Activated T-helper 2 cell treated with anti-CD3 and anti-CD28 coated beads, Interferon-gamma antibody, Interleukin-2, Interleukin-4, amounts not matched to agents 10 μg/mL and 5 μg/mL and 100 μg/mL, durations not matched to agents 14 hours and 24 hours and 36 hours (primary cell): Measurements from ENCODE around the gene ZBED3. TPM values are rescaled to one million over a fixed set of nuclear protein-coding genes. Genes with fewer than 3 reads are reported as not detected.

Experiments
- DNase-seq: peaks from one replicate; pipeline ENCODE4 v3.0.0; 2021; ENCODE audit warnings: low spot score
- H3K27ac Mint-ChIP-seq: one replicate; pipeline ENCODE4 v1.8.0; 2021; ENCODE audit warnings: mixed read lengths
- H3K27me3 Mint-ChIP-seq: one replicate; pipeline ENCODE4 v1.8.0; 2021; ENCODE audit warnings: low read depth, mixed read lengths
- H3K36me3 Mint-ChIP-seq: one replicate; pipeline ENCODE4 v1.8.0; 2021; ENCODE audit warnings: low read depth, mixed read lengths
- H3K4me1 Mint-ChIP-seq: one replicate; pipeline ENCODE4 v1.8.0; 2021; ENCODE audit warnings: low read depth, mixed read lengths
- H3K4me3 Mint-ChIP-seq: one replicate; pipeline ENCODE4 v1.8.0; 2021; ENCODE audit warnings: low read depth, mild to moderate bottlenecking, moderate library complexity, mixed read lengths
- H3K9me3 Mint-ChIP-seq: one replicate; pipeline ENCODE4 v1.8.0; 2021; ENCODE audit warnings: mixed read lengths
- intact Hi-C: fragments of 100-400 bp; cut with micrococcal nuclease; formaldehyde crosslinking; loops from one replicate; pipeline ENCODE4 v1.15.1; 2023
- total RNA-seq: library from RNA; stranded (reverse); gene quantifications from 2 replicates; pipeline ENCODE4 v1.2.3, GENCODE V29; 2022

ZBED3 gene
- total RNA-seq, 1 donor from 2014 or later, result 0.48 TPM

DNA sequence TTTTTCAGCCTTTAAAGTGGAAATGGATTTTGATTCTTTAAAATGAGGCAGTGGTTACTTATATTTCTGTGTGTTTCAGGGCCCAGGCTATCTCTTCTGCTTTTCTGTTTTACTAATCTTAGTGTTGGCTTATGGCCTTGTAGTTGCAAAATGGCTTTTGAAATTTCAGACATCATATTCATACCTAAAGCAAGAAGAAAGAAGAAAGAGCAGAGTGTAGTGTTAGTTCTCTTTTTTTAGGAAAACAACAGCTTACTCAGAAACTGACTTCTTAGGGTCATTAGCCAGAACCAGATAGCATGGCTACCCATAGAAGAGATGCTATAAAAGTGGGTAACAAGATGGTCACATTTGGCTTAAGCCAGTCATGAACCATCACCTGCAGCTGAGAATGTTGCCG lies 20.9 kb downstream of the ZBED3 start:
- peaks cover 13% of the 10 kb centered on the region for H3K4me1 Mint-ChIP-seq
- no peaks in the 10 kb centered on the region for H3K27me3 Mint-ChIP-seq
- no peaks in the 10 kb centered on the region for H3K9me3 Mint-ChIP-seq
- DNase-seq, result no peak
- no peak overlapping the region for H3K27ac Mint-ChIP-seq
- intact Hi-C loops, result no loop called here
- no peak overlapping the region for H3K4me3 Mint-ChIP-seq
- H3K36me3 Mint-ChIP-seq, result peaks cover 70% of the 10 kb centered on the region

DNA sequence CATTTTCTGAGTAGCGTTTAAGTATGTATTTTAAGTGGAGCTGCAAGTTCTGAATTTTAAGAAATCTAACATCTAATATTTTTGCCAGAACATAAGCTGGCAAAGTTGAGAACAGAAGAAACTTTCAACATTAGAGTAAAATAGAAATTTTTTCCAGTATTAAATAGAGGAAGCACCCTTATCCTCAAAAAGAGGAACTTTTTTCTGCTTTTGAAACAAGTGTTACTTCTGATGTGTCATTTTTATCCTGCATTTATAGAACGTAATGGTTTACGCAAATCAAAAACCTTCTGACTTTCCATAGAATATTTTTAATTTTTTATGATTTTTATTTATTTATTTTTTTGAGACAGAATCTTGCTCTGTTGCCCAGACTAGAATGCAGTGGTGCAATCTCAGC lies 21.8 kb downstream of the ZBED3 start:
- Mint-ChIP-seq H3K4me1 (peaks cover 13% of the 10 kb centered on the region), H3K9me3 (no peaks in the 10 kb centered on the region), H3K36me3 (peaks cover 70% of the 10 kb centered on the region), H3K27me3 (no peaks in the 10 kb centered on the region), H3K4me3 (no peak overlapping the region), H3K27ac (no peak overlapping the region)
- no peak for DNase-seq
- intact Hi-C loops, result no loop called here

DNA sequence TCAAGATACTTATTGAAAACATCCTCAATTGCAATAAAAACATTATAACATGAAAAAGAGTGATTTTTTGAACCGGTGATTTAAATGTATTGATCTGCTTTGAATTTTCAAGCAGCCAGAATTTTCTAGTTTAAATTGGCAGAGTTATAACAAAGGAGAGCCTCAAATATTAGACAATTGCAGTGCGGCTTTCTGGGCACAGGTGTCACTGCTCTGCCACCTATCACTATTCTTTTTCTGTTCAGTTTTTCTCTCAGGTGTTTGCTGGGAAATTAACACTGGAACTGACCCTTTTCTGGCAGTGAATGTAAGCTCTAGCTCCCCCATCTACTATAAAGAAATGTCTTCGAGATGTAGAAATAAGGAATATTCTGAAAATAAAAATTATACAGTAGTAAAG lies 23.0 kb downstream of the ZBED3 start:
- intact Hi-C loops, result no loop called here
- H3K9me3 Mint-ChIP-seq, result no peaks in the 10 kb centered on the region
- no peak overlapping the region for H3K27ac Mint-ChIP-seq
- no peaks in the 10 kb centered on the region for H3K27me3 Mint-ChIP-seq
- H3K4me1 Mint-ChIP-seq, result peaks cover 13% of the 10 kb centered on the region
- no peak for DNase-seq
- H3K4me3 Mint-ChIP-seq, result no peak overlapping the region
- peaks cover 71% of the 10 kb centered on the region for H3K36me3 Mint-ChIP-seq

DNA sequence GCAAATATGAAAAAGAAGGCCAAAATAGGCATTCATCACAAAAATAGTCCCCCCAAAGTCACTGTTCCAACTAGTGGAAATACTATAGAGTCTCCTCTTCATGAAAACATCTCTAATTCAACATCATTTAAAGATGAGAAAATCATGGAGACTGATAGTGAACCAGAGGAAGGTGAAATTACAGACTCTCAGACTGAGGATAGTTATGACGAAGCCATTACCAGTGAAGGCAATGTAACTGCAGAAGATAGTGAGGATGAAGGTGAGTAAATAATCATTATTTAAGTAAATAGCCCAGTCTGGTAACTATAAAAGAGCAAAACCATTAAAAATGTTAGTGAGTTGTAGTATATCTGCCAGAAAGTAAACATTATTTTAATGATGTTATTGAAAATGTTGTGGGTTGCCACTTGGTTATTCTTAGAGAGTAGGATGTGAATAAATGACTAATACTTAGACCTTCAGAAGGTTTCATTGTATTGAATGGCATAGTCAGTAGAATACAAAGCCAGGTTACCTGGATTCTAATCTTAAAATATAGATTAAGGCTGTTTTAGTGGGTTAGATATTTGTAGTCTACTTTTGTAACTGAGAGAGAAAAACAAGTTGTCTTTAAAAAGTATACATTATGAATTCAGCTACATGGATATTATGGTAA lies 40.5 kb downstream of the ZBED3 start:
- Mint-ChIP-seq H3K27ac (peak overlapping the region; percentile 15), H3K4me1 (peaks cover 15% of the 10 kb centered on the region), H3K4me3 (no peak overlapping the region), H3K27me3 (no peaks in the 10 kb centered on the region), H3K36me3 (peaks cover 57% of the 10 kb centered on the region), H3K9me3 (no peaks in the 10 kb centered on the region)
- DNase-seq, result no peak
- intact Hi-C loops, result no loop called here

DNA sequence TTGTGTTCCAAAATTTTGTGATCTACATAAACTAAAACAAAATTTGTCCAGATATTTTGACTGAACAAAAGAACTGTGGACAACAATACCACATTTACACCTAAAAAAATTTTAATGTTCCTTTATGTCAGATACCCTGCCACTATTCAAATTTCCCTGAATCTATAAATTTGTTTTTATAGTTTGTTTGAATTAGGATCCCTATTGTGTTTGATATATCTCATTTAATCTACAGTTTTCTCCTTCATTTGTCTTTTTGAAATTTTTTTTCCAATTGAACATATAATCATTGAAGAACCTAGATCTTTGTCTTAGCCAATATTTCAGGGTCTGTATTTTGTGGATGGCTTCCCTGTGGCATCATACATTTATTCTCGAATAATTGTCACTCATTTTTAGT lies 51.1 kb downstream of the ZBED3 start:
- H3K9me3 Mint-ChIP-seq, result no peaks in the 10 kb centered on the region
- no peak overlapping the region for H3K27ac Mint-ChIP-seq
- intact Hi-C loops, result loop anchor here (10.0 kb wide), 1 partner anchor 631 kb away; the partner anchor contains the start of gene IQGAP2
- H3K36me3 Mint-ChIP-seq, result peaks cover 65% of the 10 kb centered on the region
- peaks cover 17% of the 10 kb centered on the region for H3K4me1 Mint-ChIP-seq
- no peaks in the 10 kb centered on the region for H3K27me3 Mint-ChIP-seq
- DNase-seq, result no peak
- no peak overlapping the region for H3K4me3 Mint-ChIP-seq

DNA sequence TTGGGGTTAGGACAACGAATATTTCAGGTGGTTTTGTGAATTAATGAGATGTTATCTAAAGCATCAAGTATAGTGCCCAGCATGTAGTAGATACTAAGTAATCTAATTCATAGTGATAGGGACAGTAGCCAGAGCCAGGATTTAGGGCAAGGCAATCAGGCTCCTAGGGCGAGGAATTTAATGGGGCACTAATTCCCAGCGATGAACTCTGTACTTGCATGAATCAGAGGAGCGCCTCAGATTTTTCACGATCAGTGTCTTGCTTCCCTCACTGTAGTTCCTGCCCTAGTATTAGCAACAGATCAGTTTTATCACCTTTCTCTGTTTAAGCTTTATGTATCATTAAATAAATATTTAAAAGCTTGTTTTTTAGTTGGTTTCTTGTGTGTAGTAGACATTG lies 53.7 kb downstream of the ZBED3 start:
- H3K9me3 Mint-ChIP-seq, result peaks cover 19% of the 10 kb centered on the region
- no peak overlapping the region for H3K4me3 Mint-ChIP-seq
- intact Hi-C loops, result loop anchor here (5.0 to 10.0 kb wide), 3 partner anchors 44 to 629 kb away; partner anchors contain the start of gene IQGAP2
- peaks cover 62% of the 10 kb centered on the region for H3K36me3 Mint-ChIP-seq
- DNase-seq, result no peak
- H3K4me1 Mint-ChIP-seq, result peaks cover 22% of the 10 kb centered on the region
- no peaks in the 10 kb centered on the region for H3K27me3 Mint-ChIP-seq
- no peak overlapping the region for H3K27ac Mint-ChIP-seq

DNA sequence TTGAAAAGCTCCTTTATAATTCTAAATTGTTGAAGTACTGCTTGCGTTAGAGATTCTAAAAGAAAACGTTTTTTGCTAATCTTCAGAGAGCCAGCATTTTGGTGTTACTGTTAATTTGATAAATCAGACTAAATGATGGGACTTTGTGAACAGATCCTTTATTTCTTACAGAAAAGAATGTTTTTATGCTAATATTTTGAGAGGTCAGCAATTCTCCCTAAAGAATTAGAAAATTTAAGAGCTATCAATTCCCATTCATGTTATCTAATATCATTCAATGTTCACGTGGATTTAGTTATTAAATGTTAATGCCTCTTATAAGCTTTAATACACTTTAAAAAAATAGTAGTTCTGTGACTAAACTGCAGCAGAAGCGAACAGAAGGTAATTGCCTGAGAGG lies 54.5 kb downstream of the ZBED3 start:
- Mint-ChIP-seq H3K27me3 (no peaks in the 10 kb centered on the region), H3K4me1 (peaks cover 22% of the 10 kb centered on the region), H3K36me3 (peaks cover 61% of the 10 kb centered on the region), H3K4me3 (no peak overlapping the region), H3K9me3 (peaks cover 26% of the 10 kb centered on the region), H3K27ac (no peak overlapping the region)
- no peak for DNase-seq
- intact Hi-C loops, result loop anchor here (5.0 to 10.0 kb wide), 3 partner anchors 45 to 628 kb away; partner anchors contain the start of gene IQGAP2

DNA sequence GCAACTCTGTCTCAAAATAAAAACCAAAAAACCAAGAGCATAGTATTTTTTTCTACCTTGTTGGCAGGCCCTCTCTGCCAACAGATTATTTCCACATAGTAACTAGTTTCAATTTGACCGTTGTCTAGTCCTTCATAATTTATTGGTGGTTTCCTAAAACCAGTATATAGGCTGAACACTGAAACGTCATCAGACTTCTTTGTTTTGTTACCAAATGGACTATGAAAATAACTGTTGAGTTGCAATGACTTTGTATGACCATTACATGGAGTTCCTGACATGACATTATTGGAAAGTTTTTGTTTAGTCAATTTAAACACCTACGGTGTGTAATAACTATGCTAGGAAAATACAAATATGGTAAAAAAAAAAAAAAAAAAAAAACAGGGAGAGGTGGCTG lies 55.2 kb downstream of the ZBED3 start:
- peaks cover 26% of the 10 kb centered on the region for H3K9me3 Mint-ChIP-seq
- H3K36me3 Mint-ChIP-seq, result peaks cover 57% of the 10 kb centered on the region
- H3K4me1 Mint-ChIP-seq, result peaks cover 22% of the 10 kb centered on the region
- H3K27ac Mint-ChIP-seq, result peak overlapping the region; percentile 20
- peak overlapping the region; percentile 98 for H3K4me3 Mint-ChIP-seq
- DNase-seq, result no peak
- no peaks in the 10 kb centered on the region for H3K27me3 Mint-ChIP-seq
- intact Hi-C loops, result loop anchor here (2.0 to 10.0 kb wide), 4 partner anchors 45 to 627 kb away; partner anchors contain the start of genes IQGAP2 and WDR41

DNA sequence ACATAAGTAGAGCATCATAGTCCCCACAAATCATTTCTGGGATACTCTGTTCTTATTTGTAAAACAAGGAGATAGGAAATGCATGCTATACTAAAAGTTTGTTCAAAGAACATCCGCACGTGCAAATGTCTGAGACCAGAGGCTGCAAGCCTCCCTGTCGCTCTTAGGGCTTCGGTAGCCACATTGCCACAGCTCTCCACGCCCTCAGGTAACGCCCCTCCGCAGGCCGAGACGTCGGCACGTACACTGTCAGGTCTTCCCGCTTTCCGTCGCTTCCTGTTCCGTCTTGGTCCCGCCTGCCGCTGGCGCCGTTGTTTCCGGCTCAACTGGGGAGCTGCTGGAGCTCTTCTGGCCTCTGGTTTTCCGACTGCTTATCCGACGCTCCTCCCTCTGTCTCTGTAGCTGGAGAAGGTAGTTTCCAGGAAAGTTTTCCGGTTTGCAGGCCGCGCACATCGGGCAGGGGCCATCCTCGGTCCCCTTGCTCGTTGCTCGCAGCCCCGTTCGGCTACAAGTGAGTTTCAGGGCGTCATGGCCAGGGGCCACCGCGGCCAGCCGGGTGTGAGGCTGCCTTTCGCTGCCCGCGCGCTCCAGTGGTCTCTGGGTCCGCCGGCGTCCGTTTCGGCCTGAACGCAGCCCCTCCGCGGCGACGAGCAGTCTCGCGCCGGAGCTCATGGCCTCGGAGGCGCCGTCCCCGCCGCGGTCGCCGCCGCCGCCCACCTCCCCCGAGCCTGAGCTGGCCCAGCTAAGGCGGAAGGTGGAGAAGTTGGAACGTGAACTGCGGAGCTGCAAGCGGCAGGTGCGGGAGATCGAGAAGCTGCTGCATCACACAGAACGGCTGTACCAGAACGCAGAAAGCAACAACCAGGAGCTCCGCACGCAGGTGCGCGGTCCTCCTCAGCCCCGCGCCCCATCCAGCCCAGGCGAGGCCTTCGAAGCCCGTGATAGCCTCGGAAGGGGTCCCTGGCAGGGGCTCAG lies 56.7 kb downstream of the ZBED3 start, which contains the start of gene AGGF1:
Gene AGGF1 (plus strand): TSS at position 308 of the 975 bp plus-strand sequence. CDS start 363 bp downstream, at position 671.
- peaks cover 22% of the 10 kb centered on the region for H3K4me1 Mint-ChIP-seq
- intact Hi-C loops, result loop anchor here (2.0 to 10.0 kb wide), 4 partner anchors 47 to 626 kb away; partner anchors contain the start of genes IQGAP2 and WDR41

DNA sequence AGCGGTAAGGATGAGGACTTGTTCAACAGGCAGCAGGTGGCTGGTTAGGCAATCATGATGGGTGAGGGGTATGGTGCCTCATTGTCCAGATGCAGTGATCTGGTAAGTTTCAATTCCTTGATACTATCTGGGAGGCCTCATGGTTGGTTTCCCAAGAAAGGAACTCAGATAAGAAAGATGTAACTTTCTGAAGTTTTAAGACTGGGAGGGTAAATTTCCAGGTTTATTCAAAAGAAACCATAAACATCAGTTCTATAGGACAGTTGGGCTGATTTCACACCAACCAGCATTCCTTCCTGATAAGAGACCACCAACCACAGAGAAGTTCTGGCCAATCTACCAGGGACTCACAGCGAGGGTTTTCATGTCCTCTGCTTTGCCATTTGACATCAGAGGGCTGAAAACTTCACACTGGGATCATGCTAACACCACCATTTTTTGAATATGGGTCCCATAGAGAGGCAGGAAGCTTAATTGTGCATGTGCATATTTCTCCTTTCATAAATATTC lies 57.7 kb downstream of the ZBED3 start:
- intact Hi-C loops, result no loop called here

More for the DNA sequence above, 56.7 kb downstream of the ZBED3 start, which contains the start of gene AGGF1:
- H3K9me3 Mint-ChIP-seq, result peaks cover 39% of the 10 kb centered on the region
- H3K27ac Mint-ChIP-seq, result peak within 1 kb of the TSS; percentile 92
- H3K27me3 Mint-ChIP-seq, result peaks cover 7% of the 10 kb centered on the region
- DNase-seq, result peak; percentile 90
- peak within 1 kb of the TSS; percentile 98 for H3K4me3 Mint-ChIP-seq
- H3K36me3 Mint-ChIP-seq, result peaks cover 45% of the 10 kb centered on the region

DNA sequence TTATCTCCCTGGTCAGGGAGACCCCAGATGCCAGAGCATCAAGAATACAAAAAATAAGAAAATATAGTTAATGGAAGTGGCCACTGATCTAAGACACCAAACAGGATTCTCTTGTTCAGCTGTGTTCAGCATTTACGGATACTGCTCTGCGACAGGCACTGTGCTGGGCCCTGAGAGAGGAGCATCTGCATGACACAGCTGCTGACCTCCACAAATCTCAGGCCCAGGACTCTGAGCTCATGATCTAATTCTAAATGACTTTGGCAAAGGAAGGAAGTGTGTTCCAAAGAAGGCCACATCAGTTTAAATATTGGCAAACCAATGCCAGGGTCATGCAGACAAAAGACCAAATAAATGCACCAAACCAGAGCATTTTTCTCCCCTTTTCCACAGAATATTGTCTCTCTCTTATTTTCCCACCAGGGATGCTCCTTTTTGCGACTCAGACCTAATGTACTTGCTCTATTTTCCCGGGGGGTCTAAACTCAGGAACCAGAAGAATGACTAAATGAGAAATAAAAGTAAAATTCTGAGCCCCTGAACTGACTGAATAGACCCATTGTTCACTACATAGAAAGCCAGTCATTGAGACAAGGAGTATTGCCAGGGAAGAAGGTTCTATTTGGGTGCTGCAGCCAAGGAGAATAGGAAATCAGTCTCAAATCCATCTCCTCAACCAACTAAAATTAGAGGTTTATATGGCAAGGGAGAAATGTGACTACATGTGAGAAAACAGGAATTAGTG lies 58.3 kb downstream of the ZBED3 start:
- H3K4me3 Mint-ChIP-seq, result peak overlapping the region; percentile 39

More for the DNA sequence above, 57.7 kb downstream of the ZBED3 start:
- DNase-seq, result no peak
- H3K27me3 Mint-ChIP-seq, result peaks cover 7% of the 10 kb centered on the region
- H3K27ac Mint-ChIP-seq, result peak overlapping the region; percentile 92
- H3K4me3 Mint-ChIP-seq, result peak overlapping the region; percentile 98
- H3K36me3 Mint-ChIP-seq, result peaks cover 37% of the 10 kb centered on the region
- H3K4me1 Mint-ChIP-seq, result peaks cover 21% of the 10 kb centered on the region
- H3K9me3 Mint-ChIP-seq, result peaks cover 39% of the 10 kb centered on the region

DNA sequence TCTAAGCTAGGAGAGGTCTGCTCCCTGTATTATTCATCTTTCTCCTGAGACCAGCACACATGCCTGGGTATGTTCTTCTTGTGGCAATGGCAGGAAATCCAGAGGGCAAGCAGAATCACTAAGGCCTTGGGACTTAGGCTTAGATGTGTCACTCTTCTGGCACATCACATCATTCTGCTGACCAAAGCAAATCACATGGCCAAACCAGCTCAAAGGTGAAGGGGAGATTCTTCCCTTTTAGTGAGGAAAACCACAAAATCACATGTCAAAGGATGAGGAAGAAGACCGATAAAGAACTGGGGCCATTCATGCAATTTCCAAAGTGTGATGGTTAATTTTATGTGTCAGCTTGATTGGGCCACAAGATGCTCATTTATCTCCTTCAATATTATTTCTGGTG lies 62.6 kb downstream of the ZBED3 start:
- Mint-ChIP-seq H3K27me3 (peaks cover 17% of the 10 kb centered on the region), H3K36me3 (peaks cover 14% of the 10 kb centered on the region), H3K4me3 (no peak overlapping the region), H3K4me1 (peaks cover 6% of the 10 kb centered on the region), H3K27ac (no peak overlapping the region), H3K9me3 (peaks cover 32% of the 10 kb centered on the region)
- no peak for DNase-seq
- intact Hi-C loops, result no loop called here

More for the DNA sequence above, 58.3 kb downstream of the ZBED3 start:
- intact Hi-C loops, result no loop called here
- Mint-ChIP-seq H3K4me1 (peaks cover 21% of the 10 kb centered on the region), H3K27ac (no peak overlapping the region), H3K36me3 (peaks cover 34% of the 10 kb centered on the region), H3K9me3 (peaks cover 39% of the 10 kb centered on the region), H3K27me3 (peaks cover 7% of the 10 kb centered on the region)
- DNase-seq, result no peak
